Calu3 (cell line): ENCODE data around the gene CCDC184. TPM values are rescaled to one million over a fixed set of nuclear protein-coding genes. Genes with fewer than 3 reads are reported as not detected.
A peak's percentile ranks its signal among the peaks of the same experiment; 100 is the strongest.

Experiments used
- BruUV-seq: library from RNA; stranded (reverse); fragments of 400-500 nt; replicated peaks from 2 replicates; lab custom pipeline; 2021; lab: Mats Ljungman, UMichigan
- CTCF ChIA-PET: fragments of 300-600 bp; sonication (Branson Sonifier 250); formaldehyde crosslinking; loops from one replicate; lab custom pipeline; 2022; ENCODE audit warnings: antibody characterized with exemption; lab: Charles Lee
- DNase-seq: peaks from one replicate; pipeline ENCODE4 v3.0.0; 2022
- H3K27ac Mint-ChIP-seq: one replicate; pipeline ENCODE4 v1.8.0; 2022; ENCODE audit warnings: mixed read lengths; ENCODE audit not compliant: unreplicated experiment
- H3K27me3 Mint-ChIP-seq: one replicate; pipeline ENCODE4 v1.8.0; 2022; ENCODE audit warnings: mixed read lengths; ENCODE audit not compliant: unreplicated experiment
- H3K36me3 Mint-ChIP-seq: one replicate; pipeline ENCODE4 v1.8.0; 2022; ENCODE audit warnings: mild to moderate bottlenecking, moderate library complexity, mixed read lengths; ENCODE audit not compliant: insufficient read depth, unreplicated experiment
- H3K4me1 Mint-ChIP-seq: one replicate; pipeline ENCODE4 v1.8.0; 2022; ENCODE audit warnings: mild to moderate bottlenecking, low read depth, mixed read lengths; ENCODE audit not compliant: unreplicated experiment
- H3K4me3 Mint-ChIP-seq: one replicate; pipeline ENCODE4 v1.8.0; 2022; ENCODE audit warnings: mild to moderate bottlenecking, low read depth, moderate library complexity, mixed read lengths; ENCODE audit not compliant: unreplicated experiment
- H3K9me3 Mint-ChIP-seq: one replicate; pipeline ENCODE4 v1.8.0; 2022; ENCODE audit warnings: low read depth, mixed read lengths; ENCODE audit not compliant: unreplicated experiment
- CTCF ChIP-seq: fragments of 200-600 bp; IDR thresholded peaks from one replicate; pipeline ENCODE4 v1.8.0; 2022; ENCODE audit warnings: antibody characterized with exemption; ENCODE audit not compliant: unreplicated experiment
- intact Hi-C: fragments of 100-400 bp; cut with micrococcal nuclease; formaldehyde crosslinking; loops from one replicate; pipeline ENCODE4 v1.10.0; 2022; ENCODE audit not compliant: unreplicated experiment
- total RNA-seq: library from RNA; stranded (reverse); gene quantifications from 2 replicates; pipeline ENCODE4 v1.2.3, GENCODE V29; 2022

Gene CCDC184
- total RNA-seq, 1 experiment from 2014 or later: 0.45 TPM

- Mint-ChIP-seq H3K9me3 (peaks cover 8% of the 10 kb centered on the region), H3K27me3 (no peaks in the 10 kb centered on the region)
- no TSS peak for BruUV-seq
Measured at GRCh38 chr12:48199774-48200221, 16.4 kb downstream of the CCDC184 start.

GRCh38 chr12:48201091-48201490 lies 17.6 kb downstream of the CCDC184 start:
- DNase-seq: no peak
- CTCF ChIA-PET: no interaction called here
- Mint-ChIP-seq H3K4me3 (no peak overlapping the region), H3K36me3 (peaks cover 29% of the 10 kb centered on the region), H3K4me1 (peaks cover 3% of the 10 kb centered on the region), H3K27ac (no peak overlapping the region), H3K27me3 (no peaks in the 10 kb centered on the region), H3K9me3 (peaks cover 8% of the 10 kb centered on the region)
- intact Hi-C loops: no loop called here
- no peak for TF ChIP-seq CTCF
- BruUV-seq: no TSS peak

More at GRCh38 chr12:48199774-48200221, 16.4 kb downstream of the CCDC184 start:
- Mint-ChIP-seq H3K4me1 (peaks cover 16% of the 10 kb centered on the region), H3K27ac (peak overlapping the region; percentile 44), H3K4me3 (peak overlapping the region; percentile 73), H3K36me3 (peaks cover 38% of the 10 kb centered on the region)
- DNase-seq: no peak
- TF ChIP-seq CTCF: no peak
- CTCF ChIA-PET: no interaction called here
- intact Hi-C loops: loop anchor here (10.0 kb wide), 1 partner anchor 155 kb away; the partner anchor contains the start of gene ZNF641

- BruUV-seq: no TSS peak
- intact Hi-C loops: no loop called here
- CTCF ChIA-PET: no interaction called here
- Mint-ChIP-seq H3K27ac (no peak overlapping the region), H3K27me3 (no peaks in the 10 kb centered on the region), H3K4me1 (no peaks in the 10 kb centered on the region), H3K9me3 (peaks cover 8% of the 10 kb centered on the region), H3K36me3 (peaks cover 25% of the 10 kb centered on the region), H3K4me3 (no peak overlapping the region)
- no peak for DNase-seq
- no peak for TF ChIP-seq CTCF
Measured at GRCh38 chr12:48201516-48201915, 18.1 kb downstream of the CCDC184 start.

GRCh38 chr12:48202766-48203165 lies 19.3 kb downstream of the CCDC184 start:
- CTCF ChIA-PET: no interaction called here
- H3K4me1 Mint-ChIP-seq: no peaks in the 10 kb centered on the region
- no peaks in the 10 kb centered on the region for H3K27me3 Mint-ChIP-seq
- intact Hi-C loops: no loop called here
- no peak for TF ChIP-seq CTCF
- BruUV-seq: no TSS peak
- peaks cover 19% of the 10 kb centered on the region for H3K36me3 Mint-ChIP-seq
- H3K4me3 Mint-ChIP-seq: no peak overlapping the region
- DNase-seq: no peak
- H3K9me3 Mint-ChIP-seq: peaks cover 8% of the 10 kb centered on the region
- H3K27ac Mint-ChIP-seq: peak overlapping the region; percentile 61
